GM12801 (cell line): Measurements from ENCODE around the gene SLC47A1.

Experiments used
- CTCF ChIP-seq: IDR thresholded peaks from one replicate; pipeline ENCODE4 v1.5.1; 2011; ENCODE audit warnings: control low read depth; ENCODE audit not compliant: insufficient read length; ENCODE audit errors: extremely low read depth

Gene SLC47A1

DNA sequence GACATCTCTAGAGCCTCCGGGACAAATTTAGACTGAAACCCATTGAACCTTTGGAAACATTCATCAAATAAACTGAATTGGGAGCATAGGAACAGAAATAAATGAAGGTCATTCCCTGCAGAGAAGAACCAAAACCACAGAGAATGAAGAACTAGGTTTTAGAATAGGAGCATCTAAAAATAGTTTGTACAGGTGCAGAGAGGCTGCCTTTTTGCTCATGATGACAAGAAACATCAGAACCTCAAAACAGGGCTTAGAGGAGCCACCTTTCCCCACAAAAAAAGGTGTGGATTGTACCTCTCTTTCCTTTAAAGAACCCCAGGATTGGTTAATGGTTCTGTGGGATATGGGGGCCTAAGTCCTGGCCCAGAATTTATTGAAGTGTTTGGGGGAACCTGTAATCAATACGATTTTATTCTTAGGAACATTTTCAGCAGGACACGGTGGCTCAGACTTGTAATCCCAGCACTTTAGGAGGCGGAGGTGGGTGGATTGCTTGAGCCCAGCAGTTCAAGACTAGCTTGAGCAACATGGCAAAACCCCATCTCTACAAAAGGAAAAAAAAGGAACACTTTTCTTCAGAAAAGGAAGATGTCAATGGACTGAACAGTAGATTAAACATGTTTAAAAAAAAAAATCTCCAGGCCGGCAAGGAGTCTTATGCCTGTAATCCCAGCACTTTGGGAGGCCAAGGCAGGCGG is 37.7 kb upstream of the SLC47A1 start:
- no peak for TF ChIP-seq CTCF

DNA sequence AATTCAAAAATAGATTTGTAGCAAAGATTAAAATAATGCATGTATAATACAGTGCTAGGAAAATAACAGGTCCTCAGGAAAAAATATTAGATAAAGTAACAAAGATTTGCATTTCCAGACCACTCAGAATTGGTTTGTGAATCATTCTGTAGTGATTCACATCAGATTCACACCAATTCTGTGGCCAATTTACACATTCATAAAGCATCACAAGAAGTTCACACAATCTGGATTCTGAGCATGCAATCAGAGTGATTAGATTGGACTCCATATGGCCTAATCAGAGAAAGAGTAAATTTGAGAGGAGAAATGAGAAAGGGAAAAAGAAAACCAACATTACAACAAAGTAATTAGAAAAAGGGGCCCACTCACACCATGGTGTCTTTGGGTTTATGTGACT is 36.0 kb upstream of the SLC47A1 start:
- TF ChIP-seq CTCF = no peak

DNA sequence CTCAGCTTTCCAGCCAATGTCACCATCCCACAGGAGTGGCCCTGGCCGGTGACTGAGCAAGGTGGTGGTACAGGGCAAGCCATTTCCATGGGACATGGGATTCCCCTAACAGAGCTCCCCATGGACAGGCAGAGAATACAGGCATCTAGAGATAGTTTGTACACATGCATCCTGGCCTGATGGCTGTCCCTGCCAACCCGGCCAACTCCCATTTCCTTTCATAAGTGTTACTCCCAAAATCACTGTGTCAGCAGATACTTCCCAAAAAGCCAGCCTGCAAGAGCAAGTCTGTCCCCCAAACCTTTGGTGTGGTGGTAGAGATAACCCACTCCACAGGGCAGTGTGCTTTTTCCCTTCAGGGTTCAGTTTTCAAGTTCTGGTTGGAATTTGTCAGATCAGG is 32.4 kb upstream of the SLC47A1 start:
- no peak for TF ChIP-seq CTCF

- TF ChIP-seq CTCF = no peak
Measured at GRCh38 chr17:19502517-19502916, 31.1 kb upstream of the SLC47A1 start.

- no peak for TF ChIP-seq CTCF
Measured at GRCh38 chr17:19507775-19508576, 25.7 kb upstream of the SLC47A1 start.

GRCh38 chr17:19508577-19508867 is 25.1 kb upstream of the SLC47A1 start:
- no peak for TF ChIP-seq CTCF

DNA sequence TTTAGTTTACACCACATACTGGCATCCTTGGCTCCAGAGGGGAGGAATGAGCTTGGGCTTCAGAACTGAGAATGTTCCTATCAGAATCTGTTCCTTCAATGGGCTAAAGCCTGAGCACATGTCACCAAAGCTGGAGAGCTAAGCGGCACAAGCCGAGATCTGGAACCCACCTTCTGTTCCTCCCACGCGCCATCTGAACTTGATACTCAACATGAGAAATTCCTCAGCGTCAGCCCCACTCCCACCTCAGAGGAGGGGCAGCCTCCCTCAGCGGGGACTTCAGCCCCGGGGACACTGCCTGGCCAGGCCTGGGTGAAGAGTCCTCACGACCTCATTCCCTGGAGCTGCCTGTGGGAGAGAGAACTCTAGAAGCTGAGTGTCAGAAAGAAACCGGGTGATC is 22.8 kb upstream of the SLC47A1 start:
- TF ChIP-seq CTCF = no peak
